RPMI8226 (cell line): ENCODE data around the gene MRPL28.
"Not testable (repeated sequence)": the region's sequence is repeated elsewhere in the genome, so short reads cannot be mapped to it uniquely, and the experiment has no call there.

Experiments
- DNase-seq: peaks from one replicate; pipeline ENCODE4 v3.0.0-alpha.2; 2015

MRPL28 gene

DNA sequence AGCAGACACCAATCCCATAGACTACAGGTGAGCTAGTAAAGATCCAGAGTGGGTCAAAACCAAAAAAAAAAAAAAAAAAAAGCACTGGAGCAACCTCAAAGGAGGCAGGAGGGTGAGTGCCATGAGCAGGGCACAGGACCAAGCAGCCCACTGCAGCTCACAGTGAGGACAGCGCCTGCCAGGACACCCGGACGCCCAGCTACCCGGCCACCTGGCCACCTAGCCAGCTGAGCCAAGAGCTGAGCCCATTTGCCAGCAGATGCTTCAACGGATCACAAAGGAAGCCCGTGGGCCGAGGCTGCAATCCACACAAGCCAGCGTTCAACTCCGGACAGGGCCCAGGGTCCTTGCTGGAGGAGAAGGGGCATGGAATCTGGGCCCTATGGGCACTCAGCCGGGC lies 32.9 kb downstream of the MRPL28 start:
- no peak for DNase-seq

DNA sequence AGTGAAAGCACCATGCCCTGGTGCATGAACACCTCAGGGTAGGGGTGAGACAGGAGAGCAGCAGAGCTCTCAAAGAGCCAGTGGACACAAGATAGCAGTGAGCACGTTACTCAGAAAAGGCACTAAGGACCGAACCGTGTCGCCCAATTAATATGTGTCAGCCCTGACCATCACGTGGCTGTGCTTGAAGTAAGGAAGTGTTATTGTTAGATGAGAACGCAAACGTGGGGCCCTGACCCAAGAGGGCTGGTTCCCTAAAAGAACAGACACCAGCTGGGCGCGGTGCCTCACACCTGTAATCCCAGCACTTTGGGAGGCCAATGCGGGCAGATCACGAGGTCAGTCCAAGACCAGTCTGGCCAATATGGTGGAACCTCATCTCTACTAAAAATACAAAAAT lies 34.1 kb downstream of the MRPL28 start:
- no peak for DNase-seq

DNA sequence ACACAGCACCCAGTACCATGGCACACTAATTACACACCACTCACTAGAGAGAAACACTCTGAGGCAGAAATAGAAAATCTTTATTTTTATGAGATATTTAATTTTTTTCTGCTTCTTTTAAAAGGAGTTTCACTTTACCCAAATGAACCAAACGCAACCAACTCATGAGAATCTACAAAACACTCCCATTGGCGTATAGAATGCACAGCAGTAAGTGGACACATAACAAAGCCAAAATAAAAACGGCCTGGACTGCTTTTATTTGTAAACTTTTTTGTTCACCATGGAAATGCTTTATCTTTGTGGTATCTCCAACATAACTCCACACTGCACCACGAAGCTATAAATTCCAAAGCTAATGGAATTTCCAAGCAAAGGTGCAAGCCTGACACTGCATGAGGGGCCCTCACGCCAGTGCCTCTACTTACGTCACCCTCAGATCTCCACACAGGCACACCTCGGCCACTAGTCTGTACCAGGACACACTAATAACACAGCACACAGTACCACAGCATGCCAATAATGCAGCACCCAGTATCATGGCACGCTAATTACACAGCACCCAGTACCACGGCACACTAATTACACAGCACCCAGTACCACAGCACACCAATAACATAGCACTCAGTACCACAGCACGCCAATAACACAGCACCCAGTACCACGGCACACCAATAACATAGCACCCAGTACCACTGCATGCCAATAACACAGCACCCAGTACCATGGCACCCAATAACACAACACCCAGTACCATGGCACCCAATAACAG lies 35.3 kb downstream of the MRPL28 start:
- DNase-seq = not testable (repeated sequence)

DNA sequence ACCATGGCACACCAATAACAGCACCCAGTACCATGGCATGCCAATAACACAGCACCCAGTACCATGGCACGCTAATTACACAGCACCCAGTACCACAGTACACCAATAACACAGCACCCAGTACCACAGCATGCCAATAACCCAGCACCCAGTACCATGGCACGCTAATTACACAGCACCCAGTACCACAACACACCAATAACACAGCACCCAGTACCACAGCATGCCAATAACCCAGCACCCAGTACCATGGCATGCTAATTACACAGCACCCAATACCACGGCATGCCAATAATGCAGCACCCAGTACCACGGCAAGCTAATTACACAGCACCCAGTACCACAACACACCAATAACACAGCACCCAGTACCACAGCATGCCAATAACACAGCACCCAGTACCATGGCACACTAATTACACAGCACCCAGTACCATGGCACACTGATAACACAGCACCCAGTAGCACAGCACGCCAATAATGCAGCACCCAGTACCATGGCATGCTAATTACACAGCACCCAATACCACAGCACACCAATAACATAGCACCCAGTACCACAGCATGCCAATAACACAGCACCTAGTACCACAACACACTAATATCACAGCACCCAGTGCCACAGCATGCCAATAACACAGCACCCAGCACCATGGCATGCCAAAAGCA lies 36.0 kb downstream of the MRPL28 start:
- DNase-seq = not testable (repeated sequence)

DNA sequence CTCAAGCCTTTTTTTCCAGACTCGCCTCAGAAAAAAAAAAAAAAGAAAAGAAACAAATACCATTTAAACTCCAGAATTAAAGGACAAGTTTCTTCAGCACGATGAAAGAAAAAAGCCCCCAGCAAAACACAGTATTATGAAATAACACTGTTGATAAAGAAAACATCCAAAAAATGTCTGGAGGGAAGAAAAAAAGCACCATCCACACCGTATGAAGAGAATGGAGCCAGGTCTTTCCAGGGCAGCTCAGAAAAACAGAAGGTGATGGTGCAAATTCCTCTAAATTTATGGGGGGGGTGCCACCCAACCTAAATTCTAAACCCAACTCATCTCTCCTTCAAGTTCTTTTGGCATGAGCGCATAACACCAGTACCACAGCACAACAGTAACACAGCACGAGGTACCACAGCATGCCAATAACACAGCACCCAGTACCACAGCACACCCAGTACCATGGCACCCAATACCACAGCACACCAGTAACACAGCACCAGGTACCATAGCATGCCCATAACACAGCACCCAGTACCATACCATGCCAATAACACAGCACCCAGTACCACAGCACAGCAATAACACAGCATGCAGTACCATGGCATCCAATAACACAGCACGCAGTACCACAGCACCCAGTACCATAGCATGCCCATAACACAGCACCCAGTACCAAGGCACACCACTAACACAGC lies 36.8 kb downstream of the MRPL28 start:
- DNase-seq = no peak

DNA sequence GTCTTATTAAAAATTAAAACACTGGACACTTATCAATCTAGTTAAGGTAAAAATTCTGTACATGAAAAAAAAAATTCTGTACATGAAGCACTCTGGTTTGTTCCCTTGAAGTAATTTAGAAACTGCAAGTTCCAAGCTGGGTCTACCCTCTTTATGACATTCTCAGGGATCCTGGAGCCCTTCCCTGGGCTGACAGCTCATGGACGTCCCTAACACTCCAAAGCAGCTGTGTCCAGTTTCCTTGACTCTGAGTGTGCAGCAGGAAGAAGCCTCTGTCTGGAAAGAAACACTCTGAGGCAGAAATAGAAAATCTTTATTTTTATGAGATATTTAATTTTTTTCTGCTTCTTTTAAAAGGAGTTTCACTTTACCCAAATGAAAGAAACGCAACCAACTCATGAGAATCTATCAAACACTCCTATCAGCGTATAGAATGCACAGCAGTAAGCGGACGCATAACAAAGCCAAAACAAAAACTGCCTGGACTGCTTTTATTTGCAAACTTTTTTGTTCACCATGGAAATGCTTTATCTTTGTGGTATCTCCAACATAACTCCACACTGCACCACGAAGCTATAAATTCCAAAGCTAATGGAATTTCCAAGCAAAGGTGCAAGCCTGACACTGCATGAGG lies 39.0 kb downstream of the MRPL28 start:
- DNase-seq = not testable (repeated sequence)

DNA sequence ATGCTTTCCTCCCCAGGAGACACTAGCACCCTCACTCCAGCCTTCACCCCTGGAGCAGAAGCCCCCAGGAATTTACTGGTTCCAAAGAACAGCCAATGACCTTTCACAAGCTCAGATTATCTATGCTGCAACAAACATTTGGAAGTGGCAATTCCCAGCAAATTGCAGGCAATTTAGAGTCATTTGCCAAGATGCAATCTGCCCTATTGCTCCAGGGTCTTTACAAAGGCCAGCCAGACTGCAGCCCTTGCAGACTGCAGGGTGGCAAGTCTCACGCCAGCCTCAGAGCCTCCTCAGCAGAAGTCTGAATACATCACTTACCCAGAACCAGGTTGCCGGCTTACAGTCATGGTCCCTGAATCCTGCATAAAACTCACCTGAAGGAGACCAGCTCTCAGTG lies 39.6 kb downstream of the MRPL28 start:
- DNase-seq = no peak

DNA sequence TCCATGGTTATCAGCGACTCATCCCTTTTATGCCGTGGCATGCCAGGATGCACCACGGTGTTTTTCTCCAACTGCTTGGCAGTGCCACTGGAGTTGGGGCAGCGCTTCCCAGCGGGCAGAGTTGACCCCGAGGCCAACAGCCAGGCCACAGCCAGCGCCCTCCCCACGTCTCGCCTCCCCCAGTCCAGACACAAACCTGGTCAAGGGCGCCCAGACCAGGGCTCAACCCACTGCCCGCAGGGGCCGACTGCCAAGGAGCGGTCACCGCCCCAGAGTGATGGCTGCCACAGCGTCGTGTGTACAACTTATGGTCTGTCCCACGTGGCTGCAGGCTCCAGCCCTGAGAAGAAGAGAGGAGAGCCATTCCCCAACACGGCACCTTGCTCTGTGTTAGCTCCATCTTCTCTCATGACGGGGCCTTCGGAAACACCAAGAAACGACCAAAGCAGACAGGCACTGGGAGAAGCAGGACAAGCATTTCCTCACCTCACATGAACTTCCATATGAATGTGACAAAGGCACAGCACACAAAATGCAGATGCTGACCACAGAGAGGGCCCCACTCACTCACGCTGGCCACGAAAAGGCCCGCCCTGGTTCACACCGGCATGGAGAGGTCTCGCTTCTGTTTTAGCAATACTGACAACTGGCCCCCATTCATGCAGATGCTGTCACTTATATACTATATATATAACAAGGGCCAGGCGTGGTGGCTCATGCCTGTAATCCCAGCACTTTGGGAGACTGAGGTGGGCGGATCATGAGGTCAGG lies 44.8 kb downstream of the MRPL28 start:
- DNase-seq = no peak

DNA sequence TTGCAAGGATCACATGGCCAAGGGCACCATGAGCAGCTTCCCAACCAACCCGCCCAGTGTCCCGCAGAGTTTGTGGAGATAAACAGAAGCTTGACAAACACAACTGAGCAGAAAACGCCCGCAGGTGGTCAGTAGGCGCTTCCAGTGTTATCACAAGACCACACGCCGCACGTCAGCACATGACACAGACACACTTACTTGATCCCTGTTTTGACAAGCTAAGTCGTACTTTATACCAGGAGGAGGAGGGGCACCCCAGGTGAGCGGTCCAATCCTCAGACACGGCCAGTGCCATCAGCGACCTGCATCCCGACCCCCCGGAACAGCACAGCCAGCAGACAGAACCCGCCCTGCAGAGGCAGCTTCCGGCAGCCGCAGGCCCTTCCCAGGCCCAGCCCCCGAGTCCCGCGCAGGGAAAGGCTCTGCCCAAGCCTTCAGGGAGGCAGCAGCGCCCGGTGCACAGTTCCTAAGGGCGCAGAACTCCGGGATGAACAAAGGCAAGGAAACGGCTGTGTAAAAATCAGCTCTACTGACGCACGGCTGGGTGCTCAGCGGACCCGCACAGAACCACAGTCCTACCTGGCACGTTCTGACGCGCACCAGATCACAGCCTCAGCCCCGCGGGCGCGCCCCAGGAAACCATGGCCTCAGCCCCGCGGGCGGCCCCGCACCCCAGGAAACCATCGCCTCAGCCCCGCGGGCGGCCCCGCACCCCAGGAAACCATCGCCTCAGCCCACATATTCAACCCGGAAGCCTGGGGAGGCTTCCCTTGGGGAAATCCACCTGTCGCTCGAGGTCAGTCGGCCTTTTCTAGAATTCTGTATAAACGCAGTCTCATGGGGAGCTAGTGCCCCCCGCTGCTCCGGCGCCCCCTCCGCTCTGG lies 45.6 kb downstream of the MRPL28 start:
- DNase-seq = no peak

DNA sequence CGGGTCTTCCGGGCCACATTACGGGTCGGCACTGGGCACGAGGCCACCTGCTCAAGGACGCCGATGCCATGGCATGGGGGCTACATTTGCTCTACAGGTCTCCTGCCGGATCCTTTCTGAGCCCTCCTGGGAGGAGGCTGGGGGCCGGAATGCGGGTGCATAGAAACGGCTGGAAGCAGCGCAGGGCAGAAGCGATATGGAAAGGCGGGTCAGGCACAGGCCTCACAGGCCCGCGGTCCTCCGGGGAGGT lies 46.2 kb downstream of the MRPL28 start:
- no peak for DNase-seq

DNA sequence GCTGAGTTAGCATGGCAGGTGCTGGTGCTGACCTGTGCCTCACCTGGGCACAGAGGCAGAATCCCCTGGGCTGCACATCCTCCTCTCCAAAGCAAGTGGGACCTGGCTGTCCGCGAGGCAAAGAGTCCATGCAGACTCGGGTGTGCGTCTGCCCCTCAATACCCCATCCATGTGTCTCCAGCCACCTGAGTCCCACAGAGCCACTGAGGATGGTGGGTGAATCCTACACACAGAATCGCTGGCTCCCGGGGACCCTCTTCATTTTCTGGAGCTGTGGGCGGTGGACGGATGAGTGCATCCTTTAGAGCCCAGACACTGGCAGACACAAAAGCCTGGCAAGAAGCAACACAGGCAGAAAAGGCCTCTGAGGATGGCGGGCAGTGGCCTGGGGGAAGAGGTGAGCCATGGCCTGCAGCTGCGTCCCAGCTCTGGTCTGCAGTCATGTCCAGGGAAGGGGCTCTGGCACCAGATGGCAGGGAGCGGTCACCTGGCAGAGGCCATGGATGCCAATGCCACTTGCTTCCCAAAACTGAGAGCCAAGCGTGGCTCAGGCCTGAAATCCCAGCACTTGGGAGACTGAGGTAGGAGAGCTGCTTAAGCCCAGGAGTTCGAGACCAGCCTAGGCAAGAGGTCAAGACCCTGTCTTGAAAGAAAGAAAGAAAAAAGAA lies 47.7 kb downstream of the MRPL28 start:
- no peak for DNase-seq

DNA sequence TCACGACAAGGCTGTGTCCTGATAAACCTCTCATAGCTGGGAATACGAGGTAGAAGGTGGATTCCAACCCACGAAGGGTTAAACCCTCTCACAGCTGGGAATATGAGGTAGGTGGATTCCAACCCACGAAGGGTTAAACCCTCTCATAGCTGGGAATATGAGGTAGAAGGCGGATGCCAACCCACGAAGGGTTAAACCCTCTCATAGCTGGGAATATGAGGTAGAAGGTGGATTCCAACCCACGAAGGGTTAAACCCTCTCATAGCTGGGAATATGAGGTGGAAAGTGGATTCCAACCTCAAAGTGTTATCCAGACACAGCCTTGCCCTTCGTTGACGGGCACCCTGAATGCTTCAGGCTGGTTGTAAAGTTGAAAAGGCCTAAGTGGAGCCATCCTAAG lies 48.8 kb downstream of the MRPL28 start:
- DNase-seq = no peak

DNA sequence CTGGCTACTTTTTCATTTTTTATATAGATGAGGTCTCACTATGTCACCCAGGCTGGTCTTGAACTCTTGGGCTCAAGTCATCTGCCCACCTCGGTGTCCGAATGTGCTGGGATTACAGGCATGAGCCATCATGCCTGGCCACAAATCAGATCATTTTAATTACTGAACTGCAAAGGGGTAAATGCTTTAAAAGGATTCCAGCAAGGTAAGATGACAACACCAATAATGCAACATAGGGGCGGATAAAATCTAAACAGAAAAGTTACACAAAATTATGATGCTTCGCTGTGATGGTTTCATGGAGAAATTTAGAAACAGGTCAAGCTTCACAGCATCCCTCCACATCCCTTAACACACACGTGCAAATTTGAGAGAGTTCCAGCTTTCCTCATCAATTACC lies 50.1 kb downstream of the MRPL28 start:
- DNase-seq = no peak

DNA sequence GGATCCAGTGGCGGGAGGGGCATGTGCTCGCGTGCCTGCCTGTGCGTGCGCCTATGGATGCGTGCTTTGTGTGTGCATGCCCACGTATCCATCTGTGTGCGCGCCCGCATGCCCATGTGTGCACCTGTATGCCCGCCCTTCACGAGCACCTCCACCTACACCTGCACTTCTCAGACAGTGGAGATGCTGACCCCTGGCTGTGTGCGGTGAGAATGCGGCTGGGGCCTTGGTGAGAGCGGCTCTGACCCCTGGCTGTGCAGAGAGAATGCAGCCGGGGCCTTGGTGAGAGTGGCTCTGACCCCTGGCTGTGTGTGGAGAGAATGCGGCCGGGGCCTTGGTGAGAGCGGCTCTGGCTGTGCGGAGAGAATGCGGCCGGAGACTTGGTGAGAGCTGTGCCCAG lies 51.7 kb downstream of the MRPL28 start:
- DNase-seq = peak; percentile 15

DNA sequence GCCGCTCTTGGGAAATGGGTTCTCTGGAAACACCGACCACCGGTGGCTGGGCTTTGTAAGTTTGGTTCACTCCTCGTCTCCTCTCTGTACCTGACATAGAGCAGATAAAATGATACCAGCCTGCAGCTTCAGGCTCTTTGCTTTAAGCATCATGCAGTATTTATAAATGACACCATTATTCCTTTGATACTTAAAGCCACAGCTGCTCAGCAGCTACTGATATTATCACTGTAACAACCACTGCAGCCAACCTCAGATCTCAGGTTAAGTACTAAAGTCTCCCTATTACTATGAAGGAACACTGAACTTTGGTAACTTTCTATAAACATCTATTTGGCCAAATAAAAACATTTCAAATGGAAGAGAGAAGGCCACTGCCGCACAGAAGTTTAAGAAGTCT lies 52.8 kb downstream of the MRPL28 start:
- DNase-seq = no peak
